SK-N-SH (cell line): ENCODE results near the gene OR51L1.

Experiments
- POLR2AphosphoS5 ChIP-seq: IDR thresholded peaks from 2 replicates; pipeline ENCODE4 v1.6.1; 2012; ENCODE audit warnings: low read depth, low read length
- TAF1 ChIP-seq: IDR thresholded peaks from 2 replicates; pipeline ENCODE4 v1.6.1; 2012; ENCODE audit warnings: low read depth, mild to moderate bottlenecking, low read length, moderate library complexity, borderline replicate concordance
- YY1 ChIP-seq: IDR thresholded peaks from 2 replicates; pipeline ENCODE4 v1.4.0; 2012; ENCODE audit warnings: low read depth, mild to moderate bottlenecking
- TF ChIP-seq, protein P1 (sequence below): fragments of 200-600 bp; sonication (generic); IDR thresholded peaks from 2 replicates; pipeline ENCODE4 v1.6.1; 2017; ENCODE audit warnings: antibody characterized with exemption, mild to moderate bottlenecking, moderate library complexity
- TF ChIP-seq, protein P2 (sequence below): fragments of 150-350 bp; IDR thresholded peaks from 2 replicates; pipeline ENCODE4 v1.6.1; 2017; ENCODE audit warnings: antibody characterized with exemption, low read length, low read depth, borderline replicate concordance
- TF ChIP-seq, protein P3 (sequence below): IDR thresholded peaks from 2 replicates; pipeline ENCODE4 v1.4.0; 2012; ENCODE audit warnings: low read depth

DNA sequence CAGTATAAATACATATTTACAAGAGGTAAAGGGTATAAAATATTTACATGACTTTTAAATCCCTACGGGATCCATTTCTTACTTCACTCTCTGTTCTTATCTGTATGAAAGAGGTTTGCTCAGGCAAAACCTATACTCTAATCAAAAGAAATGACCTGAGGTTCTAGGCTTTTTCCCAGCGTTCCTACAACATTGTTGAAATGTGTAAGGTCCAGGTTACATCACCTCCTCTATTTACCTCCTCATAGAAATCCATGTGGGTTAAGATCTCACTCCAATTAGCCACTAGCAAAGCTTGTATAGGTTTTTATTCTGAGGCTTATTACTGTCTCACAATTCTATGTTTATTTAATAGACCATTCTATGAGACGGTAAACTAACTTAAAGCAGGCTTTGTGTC lies 12.0 kb upstream of the OR51L1 start:
- TF ChIP-seq, protein P1, sequence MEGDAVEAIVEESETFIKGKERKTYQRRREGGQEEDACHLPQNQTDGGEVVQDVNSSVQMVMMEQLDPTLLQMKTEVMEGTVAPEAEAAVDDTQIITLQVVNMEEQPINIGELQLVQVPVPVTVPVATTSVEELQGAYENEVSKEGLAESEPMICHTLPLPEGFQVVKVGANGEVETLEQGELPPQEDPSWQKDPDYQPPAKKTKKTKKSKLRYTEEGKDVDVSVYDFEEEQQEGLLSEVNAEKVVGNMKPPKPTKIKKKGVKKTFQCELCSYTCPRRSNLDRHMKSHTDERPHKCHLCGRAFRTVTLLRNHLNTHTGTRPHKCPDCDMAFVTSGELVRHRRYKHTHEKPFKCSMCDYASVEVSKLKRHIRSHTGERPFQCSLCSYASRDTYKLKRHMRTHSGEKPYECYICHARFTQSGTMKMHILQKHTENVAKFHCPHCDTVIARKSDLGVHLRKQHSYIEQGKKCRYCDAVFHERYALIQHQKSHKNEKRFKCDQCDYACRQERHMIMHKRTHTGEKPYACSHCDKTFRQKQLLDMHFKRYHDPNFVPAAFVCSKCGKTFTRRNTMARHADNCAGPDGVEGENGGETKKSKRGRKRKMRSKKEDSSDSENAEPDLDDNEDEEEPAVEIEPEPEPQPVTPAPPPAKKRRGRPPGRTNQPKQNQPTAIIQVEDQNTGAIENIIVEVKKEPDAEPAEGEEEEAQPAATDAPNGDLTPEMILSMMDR, result no peak
- TF ChIP-seq TAF1 (no peak), POLR2AphosphoS5 (no peak), YY1 (no peak)
- TF ChIP-seq, protein P2, sequence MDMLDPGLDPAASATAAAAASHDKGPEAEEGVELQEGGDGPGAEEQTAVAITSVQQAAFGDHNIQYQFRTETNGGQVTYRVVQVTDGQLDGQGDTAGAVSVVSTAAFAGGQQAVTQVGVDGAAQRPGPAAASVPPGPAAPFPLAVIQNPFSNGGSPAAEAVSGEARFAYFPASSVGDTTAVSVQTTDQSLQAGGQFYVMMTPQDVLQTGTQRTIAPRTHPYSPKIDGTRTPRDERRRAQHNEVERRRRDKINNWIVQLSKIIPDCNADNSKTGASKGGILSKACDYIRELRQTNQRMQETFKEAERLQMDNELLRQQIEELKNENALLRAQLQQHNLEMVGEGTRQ, result no peak
- TF ChIP-seq, protein P3, sequence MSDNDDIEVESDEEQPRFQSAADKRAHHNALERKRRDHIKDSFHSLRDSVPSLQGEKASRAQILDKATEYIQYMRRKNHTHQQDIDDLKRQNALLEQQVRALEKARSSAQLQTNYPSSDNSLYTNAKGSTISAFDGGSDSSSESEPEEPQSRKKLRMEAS, result no peak
